ENCODE measurements around the gene CACNA1H.

Gene CACNA1H

GRCh38 chr16:1122398-1122765 is 30.5 kb upstream of the CACNA1H start:
- DNase-seq (ENCODE audit: low spot score), result no peak

- DNase-seq (ENCODE audit: low spot score), result no peak
These were observed 29.2 kb upstream of the CACNA1H start for GRCh38 chr16:1123525-1124230.

- DNase-seq (ENCODE audit: low spot score), result no peak
These were observed 28.6 kb upstream of the CACNA1H start for GRCh38 chr16:1124291-1124690.

- no peak for DNase-seq (ENCODE audit: low spot score)
These were observed 28.1 kb upstream of the CACNA1H start for GRCh38 chr16:1124795-1125194.

- DNase-seq (ENCODE audit: low spot score), result no peak
These were observed 27.4 kb upstream of the CACNA1H start for GRCh38 chr16:1125471-1125870.

GRCh38 chr16:1126044-1126443 is 26.9 kb upstream of the CACNA1H start:
- DNase-seq (ENCODE audit: low spot score), result no peak

GRCh38 chr16:1126586-1126985 is 26.3 kb upstream of the CACNA1H start:
- DNase-seq (ENCODE audit: low spot score), result no peak

GRCh38 chr16:1127101-1127500 is 25.8 kb upstream of the CACNA1H start:
- DNase-seq (ENCODE audit: low spot score), result no peak

- DNase-seq (ENCODE audit: low spot score), result no peak
These were observed 24.8 kb upstream of the CACNA1H start for GRCh38 chr16:1127971-1128715.

GRCh38 chr16:1129106-1129960 is 23.6 kb upstream of the CACNA1H start:
- no peak for DNase-seq (ENCODE audit: low spot score)

- no peak for DNase-seq (ENCODE audit: low spot score)
These were observed 22.5 kb upstream of the CACNA1H start for GRCh38 chr16:1130382-1130781.

GRCh38 chr16:1131378-1131994 is 21.4 kb upstream of the CACNA1H start:
- DNase-seq (ENCODE audit: low spot score), result no peak

GRCh38 chr16:1132431-1132830 is 20.5 kb upstream of the CACNA1H start:
- no peak for DNase-seq (ENCODE audit: low spot score)

- DNase-seq (ENCODE audit: low spot score), result no peak
These were observed 19.6 kb upstream of the CACNA1H start for GRCh38 chr16:1133271-1133670.

GRCh38 chr16:1133810-1134520 is 18.9 kb upstream of the CACNA1H start:
- DNase-seq (ENCODE audit: low spot score), result no peak

- no peak for DNase-seq (ENCODE audit: low spot score)
These were observed 18.0 kb upstream of the CACNA1H start for GRCh38 chr16:1134776-1135458.

- no peak for DNase-seq (ENCODE audit: low spot score)
These were observed 17.5 kb upstream of the CACNA1H start for GRCh38 chr16:1135459-1135825.

- DNase-seq (ENCODE audit: low spot score), result no peak
These were observed 15.3 kb upstream of the CACNA1H start for GRCh38 chr16:1137604-1138003.

- DNase-seq (ENCODE audit: low spot score), result no peak
These were observed 12.2 kb upstream of the CACNA1H start for GRCh38 chr16:1140582-1141162.

GRCh38 chr16:1141191-1141590 is 11.7 kb upstream of the CACNA1H start:
- DNase-seq (ENCODE audit: low spot score), result no peak

GRCh38 chr16:1141716-1142115 is 11.2 kb upstream of the CACNA1H start:
- no peak for DNase-seq (ENCODE audit: low spot score)

Data from pons (tissue), 1 donor.